RWPE1 (cell line): ENCODE data around the gene MYOC.
"Not testable (repeated sequence)": the region's sequence is repeated elsewhere in the genome, so short reads cannot be mapped to it uniquely, and the experiment has no call there.

Experiments
- CTCF ChIA-PET: fragments of 350-600 bp; sonication (Branson Sonifier 250); formaldehyde crosslinking; extraction: SDS; loops from one replicate; lab custom pipeline; 2021; lab: Yijun Ruan, JAX
- POLR2A ChIA-PET: fragments of 400-600 bp; formaldehyde crosslinking; extraction: SDS; loops from one replicate; lab custom pipeline; 2020; ENCODE audit warnings: antibody characterized with exemption; ENCODE audit not compliant: low non-redundant PET; lab: Yijun Ruan, JAX
- DNase-seq: peaks from one replicate; pipeline ENCODE4 v3.0.0; 2012; ENCODE audit warnings: low spot score
- H3K27ac ChIP-seq: fragments of 450-650 bp; 2 replicates; pipeline ENCODE4 v1.5.1; 2017
- CTCF ChIP-seq: fragments of 450-650 bp; conservative IDR thresholded peaks from 2 replicates; pipeline ENCODE4 v1.5.1; 2017; ENCODE audit warnings: low read depth, mild to moderate bottlenecking

The MYOC gene

DNA sequence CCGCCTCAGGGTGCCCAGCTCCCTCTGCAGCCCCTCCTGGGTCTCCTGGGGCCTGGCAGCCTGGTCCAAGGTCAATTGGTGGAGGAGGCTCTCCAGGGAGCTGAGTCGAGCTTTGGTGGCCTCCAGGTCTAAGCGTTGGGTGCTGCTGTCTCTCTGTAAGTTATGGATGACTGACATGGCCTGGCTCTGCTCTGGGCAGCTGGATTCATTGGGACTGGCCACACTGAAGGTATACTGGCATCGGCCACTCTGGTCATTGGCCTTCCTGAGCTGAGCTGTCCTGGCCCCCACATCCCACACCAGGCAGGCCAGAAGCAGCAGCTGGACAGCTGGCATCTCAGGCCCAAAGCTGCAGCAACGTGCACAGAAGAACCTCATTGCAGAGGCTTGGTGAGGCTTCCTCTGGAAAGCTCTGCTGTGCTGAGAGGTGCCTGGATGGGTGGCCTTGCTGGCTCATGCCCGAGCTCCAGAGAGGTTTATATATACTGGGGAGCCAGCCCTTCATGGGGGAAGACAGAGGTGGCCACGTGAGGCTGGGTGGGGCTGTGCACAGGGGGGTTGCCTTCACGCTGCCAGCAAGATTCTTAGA lies at the start of gene MYOC:
Gene MYOC, minus strand, starts transcription at position 455 of the 589 bp plus-strand sequence. Its CDS starts 77 bp downstream, at position 378.
- ChIA-PET POLR2A (no interaction called here), CTCF (interaction anchor here (0.6 kb wide), 1 partner anchor 331 kb away, joined by 3 read pairs; no protein-coding TSS in a partner anchor)
- no peak for TF ChIP-seq CTCF
- DNase-seq: no peak
- H3K27ac ChIP-seq: no peak within 1 kb of the TSS

- CTCF ChIA-PET: no interaction called here
- POLR2A ChIA-PET: no interaction called here
- H3K27ac ChIP-seq: no peak overlapping the region
- no peak for DNase-seq
- no peak for TF ChIP-seq CTCF
Measured at GRCh38 chr1:171699531-171699930, 47.0 kb upstream of the MYOC start.

GRCh38 chr1:171695772-171696171 lies 43.3 kb upstream of the MYOC start:
- POLR2A ChIA-PET, H3K27ac ChIP-seq, CTCF ChIA-PET, DNase-seq: not testable (repeated sequence)

DNA sequence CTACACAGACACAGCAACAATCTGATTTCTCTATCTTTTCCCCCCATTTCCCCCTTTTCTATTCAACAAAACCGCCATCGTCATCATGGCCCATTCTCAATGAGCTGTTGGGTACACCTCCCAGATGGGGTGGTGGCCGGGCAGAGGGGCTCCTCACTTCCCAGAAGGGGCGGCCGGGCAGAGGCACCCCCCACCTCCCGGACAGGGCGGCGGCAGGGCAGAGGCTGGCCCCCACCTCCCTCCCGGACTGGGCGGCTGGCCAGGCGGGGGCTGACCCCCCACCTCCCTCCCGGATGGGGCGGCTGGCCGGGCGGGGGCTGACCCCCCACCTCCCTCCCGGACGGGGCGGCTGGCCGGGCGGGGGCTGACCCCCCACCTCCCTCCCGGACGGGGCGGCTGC lies 41.1 kb upstream of the MYOC start:
- DNase-seq, CTCF ChIA-PET, POLR2A ChIA-PET, H3K27ac ChIP-seq: not testable (repeated sequence)

DNA sequence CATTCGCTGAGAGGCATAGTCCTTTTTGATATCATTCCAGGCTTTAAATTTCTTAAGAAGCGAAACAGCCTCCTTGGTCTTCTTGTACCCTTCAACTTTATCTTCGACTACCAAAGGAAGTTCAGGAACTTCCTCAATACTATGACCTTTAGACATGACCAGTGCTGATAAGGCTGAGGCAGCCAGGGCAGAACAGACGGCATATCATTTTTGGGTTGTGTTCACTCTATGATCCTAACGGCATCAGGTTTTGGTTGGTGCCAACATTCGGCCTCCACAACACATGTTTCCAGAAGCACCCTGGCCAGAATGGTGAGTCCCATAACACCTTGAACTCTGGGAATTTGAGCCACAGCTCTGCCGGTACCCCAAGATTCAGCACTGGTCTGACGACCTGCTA lies 31.4 kb upstream of the MYOC start:
- no peak overlapping the region for H3K27ac ChIP-seq
- TF ChIP-seq CTCF: no peak
- POLR2A ChIA-PET: no interaction called here
- CTCF ChIA-PET: interaction anchor here (0.9 kb wide), 1 partner anchor 118 kb away, joined by 3 read pairs; no protein-coding TSS in a partner anchor
- no peak for DNase-seq

DNA sequence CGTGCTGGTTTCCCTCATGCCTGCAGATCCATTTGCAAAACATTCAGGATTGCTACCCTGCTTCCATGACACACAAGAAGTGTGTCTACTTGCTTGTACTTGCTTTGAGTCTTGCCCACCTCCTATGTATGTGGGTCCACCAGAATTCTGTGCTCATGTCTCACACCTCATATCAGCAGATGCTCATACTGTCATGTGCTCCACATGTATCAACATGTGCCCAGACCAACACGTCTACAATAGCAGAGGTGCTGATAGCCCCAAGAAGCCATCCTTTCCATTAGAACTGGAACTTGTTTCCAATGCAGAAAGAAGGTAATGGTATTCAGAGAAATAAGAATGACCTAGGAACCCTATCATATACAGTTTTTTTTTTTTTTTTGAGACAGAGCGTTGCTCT lies 27.9 kb upstream of the MYOC start:
- POLR2A ChIA-PET: no interaction called here
- DNase-seq: no peak
- TF ChIP-seq CTCF: no peak
- no peak overlapping the region for H3K27ac ChIP-seq
- CTCF ChIA-PET: no interaction called here

GRCh38 chr1:171676823-171677222 lies 24.3 kb upstream of the MYOC start:
- DNase-seq: no peak
- no peak overlapping the region for H3K27ac ChIP-seq
- TF ChIP-seq CTCF: no peak
- ChIA-PET CTCF (interaction anchor here (0.6 kb wide), 1 partner anchor 935 kb away, joined by 4 read pairs; no protein-coding TSS in a partner anchor), POLR2A (no interaction called here)
